ENCODE data around the gene STYXL2.

- TF ChIP-seq JUND (IDR thresholded peaks at IDR 0.05; ENCODE audit: borderline replicate concordance, low read depth, low read length) (no peak), JUND (tag; IDR thresholded peaks at IDR 0.05; ENCODE audit: borderline replicate concordance, low read depth, low read length) (no peak), MTA2 (IDR thresholded peaks at IDR 0.05; ENCODE audit: low read depth) (no peak), RBM34 (IDR thresholded peaks at IDR 0.05; ENCODE audit: borderline replicate concordance, insufficient read depth, low read length) (no peak), CTCF (IDR thresholded peaks at IDR 0.05 in 2 of 3, conservative IDR thresholded peaks at IDR 0.05 in 1 of 3; ENCODE audit: insufficient read depth in 2 of 3, low read depth in 1 of 3, low read length in 3 of 3) (no peak), BHLHE40 (IDR thresholded peaks at IDR 0.05; ENCODE audit: low read length) (no peak), ZNF408 (CRISPR knock-in tag; IDR thresholded peaks at IDR 0.05; ENCODE audit: low read depth) (no peak), PCBP1 (IDR thresholded peaks at IDR 0.05; ENCODE audit: low read depth, low read length, poor library complexity, severe bottlenecking) (no peak), USF1 (CRISPR knock-in tag; IDR thresholded peaks at IDR 0.05) (no peak), TBP (optimal IDR thresholded peaks at IDR 0.05; ENCODE audit: low read depth, low read length) (no peak), ZNF740 (CRISPR knock-in tag; IDR thresholded peaks at IDR 0.05) (no peak), ZNF740 (tag; IDR thresholded peaks at IDR 0.05) (no peak), NRF1 (conservative IDR thresholded peaks at IDR 0.05 in 1 of 2, IDR thresholded peaks at IDR 0.05 in 1 of 2) (no peak), SMAD4 (CRISPR knock-in tag; conservative IDR thresholded peaks at IDR 0.05) (no peak)
Observed at GRCh38 chr1:167086768-167087167, 7.1 kb upstream of the STYXL2 start.
